GM20000 (cell line): ENCODE measurements around the gene NR4A2.

Experiments used
- DNase-seq: peaks from one replicate; pipeline ENCODE4 v3.0.0; 2012; ENCODE audit warnings: low spot score
- TF ChIP-seq, protein P1 (sequence below): IDR thresholded peaks from 2 replicates; pipeline ENCODE4 v1.5.1; 2012; ENCODE audit warnings: mild to moderate bottlenecking, control low read depth; ENCODE audit errors: extremely low read depth, missing control alignments

Gene NR4A2

DNA sequence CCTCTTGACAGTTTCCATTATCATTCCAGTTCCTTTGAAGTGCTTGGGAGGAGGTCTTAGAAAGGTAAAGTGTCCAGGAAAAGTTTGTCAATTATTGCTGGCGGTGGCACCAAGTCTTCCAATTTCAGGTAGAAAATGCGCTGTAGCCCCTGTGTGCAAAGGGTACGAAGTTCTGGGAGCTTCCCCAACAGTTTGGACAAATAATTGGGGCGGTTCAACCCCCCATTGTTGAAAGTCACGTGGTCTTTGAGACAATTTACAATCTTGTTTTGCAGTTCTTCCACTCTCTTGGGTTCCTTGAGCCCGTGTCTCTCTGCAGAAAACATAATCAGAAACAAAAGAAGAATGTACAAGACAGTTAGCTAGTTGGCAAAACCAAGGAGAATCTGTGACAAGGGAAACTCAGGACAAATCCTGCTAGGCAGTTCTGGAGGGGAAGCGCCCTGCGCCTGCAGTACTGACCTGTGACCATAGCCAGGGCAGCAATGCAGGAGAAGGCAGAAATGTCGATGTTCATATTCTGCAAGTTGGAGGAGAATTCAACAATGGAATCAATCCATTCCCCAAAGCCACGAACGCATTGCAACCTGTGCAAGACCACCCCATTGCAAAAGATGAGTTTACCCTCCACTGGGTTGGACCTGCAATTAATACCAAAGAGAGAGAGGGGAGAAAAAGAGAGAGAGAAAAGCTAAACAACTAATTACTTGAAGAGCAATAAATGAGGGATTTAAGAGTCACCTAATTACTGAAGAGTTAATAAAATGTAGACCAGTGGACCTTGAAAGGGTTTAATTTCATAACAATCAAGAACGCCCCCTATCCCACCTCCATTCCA is 6.6 kb downstream of the NR4A2 start:
- DNase-seq: no peak
- TF ChIP-seq, protein P1, sequence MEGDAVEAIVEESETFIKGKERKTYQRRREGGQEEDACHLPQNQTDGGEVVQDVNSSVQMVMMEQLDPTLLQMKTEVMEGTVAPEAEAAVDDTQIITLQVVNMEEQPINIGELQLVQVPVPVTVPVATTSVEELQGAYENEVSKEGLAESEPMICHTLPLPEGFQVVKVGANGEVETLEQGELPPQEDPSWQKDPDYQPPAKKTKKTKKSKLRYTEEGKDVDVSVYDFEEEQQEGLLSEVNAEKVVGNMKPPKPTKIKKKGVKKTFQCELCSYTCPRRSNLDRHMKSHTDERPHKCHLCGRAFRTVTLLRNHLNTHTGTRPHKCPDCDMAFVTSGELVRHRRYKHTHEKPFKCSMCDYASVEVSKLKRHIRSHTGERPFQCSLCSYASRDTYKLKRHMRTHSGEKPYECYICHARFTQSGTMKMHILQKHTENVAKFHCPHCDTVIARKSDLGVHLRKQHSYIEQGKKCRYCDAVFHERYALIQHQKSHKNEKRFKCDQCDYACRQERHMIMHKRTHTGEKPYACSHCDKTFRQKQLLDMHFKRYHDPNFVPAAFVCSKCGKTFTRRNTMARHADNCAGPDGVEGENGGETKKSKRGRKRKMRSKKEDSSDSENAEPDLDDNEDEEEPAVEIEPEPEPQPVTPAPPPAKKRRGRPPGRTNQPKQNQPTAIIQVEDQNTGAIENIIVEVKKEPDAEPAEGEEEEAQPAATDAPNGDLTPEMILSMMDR: no peak

DNA sequence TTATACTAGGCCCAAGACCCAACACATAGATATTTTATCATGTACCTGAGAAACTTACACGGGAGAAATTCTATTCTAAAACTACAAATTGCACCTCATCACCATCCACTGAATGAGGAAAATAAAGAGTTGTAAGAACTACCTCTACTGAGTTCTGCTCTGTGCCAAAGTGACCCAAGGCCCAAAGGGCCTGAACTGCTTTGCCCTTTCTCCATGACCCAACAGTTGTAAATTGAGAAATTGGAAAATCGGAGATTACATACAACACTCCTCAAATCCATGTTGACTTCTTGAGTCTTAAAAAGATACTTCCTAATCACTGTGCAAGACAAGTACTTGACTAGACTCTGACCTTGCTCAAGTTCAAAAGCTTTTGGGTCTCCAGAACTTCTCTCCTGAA is 8.8 kb downstream of the NR4A2 start:
- TF ChIP-seq, protein P1: no peak
- no peak for DNase-seq

DNA sequence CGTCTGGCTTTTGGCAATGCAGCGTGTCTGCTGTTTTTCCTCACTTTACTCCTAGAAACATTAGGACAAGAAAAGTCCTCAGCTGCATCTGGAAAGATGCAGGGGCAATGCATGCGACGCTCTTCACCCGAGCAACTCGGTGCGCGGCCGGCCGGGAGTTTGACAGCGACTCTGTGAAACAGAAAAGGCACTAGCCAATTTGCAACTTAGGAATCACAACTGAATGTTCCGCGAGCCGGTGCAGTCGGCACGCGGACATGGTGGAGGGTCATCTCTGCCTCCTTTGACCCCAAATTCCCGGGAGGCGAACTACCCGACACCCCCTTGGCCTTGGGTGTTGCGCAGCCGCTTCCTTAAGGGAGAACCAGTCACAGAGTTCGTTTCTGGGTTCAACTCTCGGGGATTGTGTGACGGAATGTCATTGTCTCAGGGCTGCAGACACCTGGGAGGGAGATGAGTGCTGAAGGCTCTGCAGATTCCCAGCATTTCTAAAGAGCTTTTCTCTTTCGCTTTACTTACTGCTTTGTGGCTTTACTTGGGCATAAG is 9.8 kb downstream of the NR4A2 start:
- DNase-seq: no peak
- TF ChIP-seq, protein P1: no peak

DNA sequence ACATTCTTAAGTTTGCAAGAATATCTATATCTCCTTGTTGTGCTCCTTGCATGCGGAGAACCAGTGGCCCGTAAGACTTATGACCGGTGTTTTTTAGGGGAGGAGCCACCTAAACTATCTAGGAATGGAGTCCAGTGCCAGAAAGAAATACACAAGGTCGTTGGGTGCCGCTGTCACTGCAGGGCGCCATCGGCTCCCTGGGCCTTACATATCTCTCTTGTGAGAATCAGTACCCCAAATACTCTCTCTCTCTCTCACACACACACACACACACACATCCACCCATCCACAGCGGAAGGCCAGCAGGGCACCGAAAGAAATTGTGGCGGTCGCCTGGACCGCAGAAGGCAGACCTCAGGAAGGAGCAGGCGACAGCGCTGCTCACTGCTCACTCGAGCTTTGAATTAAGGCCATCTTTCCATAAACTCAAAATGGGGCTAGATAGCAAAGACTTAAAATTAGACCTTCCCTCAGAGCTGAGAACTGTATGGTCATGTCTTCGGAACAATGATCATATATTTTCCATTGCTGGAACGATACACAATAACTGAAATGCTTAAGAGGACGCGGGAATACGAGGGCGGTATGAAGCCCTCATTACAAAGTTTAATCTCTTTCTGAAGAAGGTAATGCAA is 10.4 kb downstream of the NR4A2 start:
- DNase-seq: peak; percentile 20
- TF ChIP-seq, protein P1: no peak

DNA sequence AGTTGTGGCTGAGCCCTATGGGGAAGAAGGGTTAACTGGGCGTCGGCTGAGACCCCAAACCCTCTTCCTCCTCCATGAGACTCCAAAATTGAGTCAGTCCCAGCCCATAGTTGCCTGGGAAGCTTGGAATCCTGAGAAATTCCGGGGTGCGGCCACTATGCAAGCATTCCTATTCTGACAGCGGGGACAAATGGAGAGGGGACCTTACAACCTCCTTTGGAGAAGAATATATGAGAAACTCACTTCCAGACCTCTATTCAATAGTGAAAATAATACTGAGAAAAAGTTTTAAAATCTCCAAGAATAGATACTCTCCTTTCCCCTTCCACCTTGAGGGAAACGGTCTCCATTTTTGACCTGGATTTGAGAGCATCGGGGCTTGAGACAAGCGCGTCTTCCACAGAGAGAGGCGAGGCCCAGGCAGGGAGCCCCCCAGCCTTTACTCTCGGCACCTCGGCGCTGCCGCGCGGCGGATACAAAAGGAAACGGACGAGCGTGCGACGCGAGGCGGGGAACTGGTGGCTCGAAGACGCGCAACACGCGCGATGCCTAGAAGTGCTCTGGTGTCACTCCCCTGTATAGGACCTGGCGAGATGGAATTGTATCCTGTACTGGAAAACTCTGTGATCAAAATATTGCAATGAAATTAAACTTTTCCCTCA is 11.1 kb downstream of the NR4A2 start:
- peak; percentile 20 for DNase-seq
- TF ChIP-seq, protein P1: no peak

DNA sequence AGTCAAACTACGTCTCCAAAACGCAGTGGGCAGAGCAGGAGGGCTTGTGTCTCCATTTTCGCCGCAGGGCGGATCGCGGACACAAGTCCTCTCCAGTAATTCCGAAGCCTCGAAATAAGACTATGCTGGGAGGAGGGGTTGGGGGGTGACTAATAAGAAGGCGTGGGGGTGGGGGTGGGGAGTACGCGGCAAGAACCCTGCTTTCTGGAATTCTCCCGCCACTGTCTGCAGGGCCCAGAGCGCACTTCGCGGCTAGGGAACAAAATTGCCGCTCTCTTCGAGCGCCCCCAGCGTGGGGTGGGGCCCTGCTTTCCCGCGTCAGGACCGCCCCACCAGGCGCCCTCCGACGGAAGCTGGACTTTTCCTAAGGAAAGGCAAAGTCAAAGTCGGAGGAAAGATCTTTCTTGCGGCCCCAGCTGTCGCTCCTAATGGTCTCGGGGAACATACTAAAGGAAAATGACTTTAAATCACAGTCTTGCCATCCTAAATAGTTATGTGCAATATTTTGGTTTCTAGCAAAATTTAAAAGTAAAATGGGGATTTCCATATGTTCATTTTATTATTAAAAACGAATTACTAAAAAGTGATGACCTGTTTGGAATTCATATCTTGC is 11.9 kb downstream of the NR4A2 start:
- no peak for DNase-seq
- TF ChIP-seq, protein P1: no peak
